ENCODE measurements around the gene CD200R1L. TPM values are rescaled to one million over a fixed set of nuclear protein-coding genes. Genes with fewer than 3 reads are reported as not detected.

The CD200R1L gene
- total RNA-seq, 4 donors from 2014 or later, result not detected

DNA sequence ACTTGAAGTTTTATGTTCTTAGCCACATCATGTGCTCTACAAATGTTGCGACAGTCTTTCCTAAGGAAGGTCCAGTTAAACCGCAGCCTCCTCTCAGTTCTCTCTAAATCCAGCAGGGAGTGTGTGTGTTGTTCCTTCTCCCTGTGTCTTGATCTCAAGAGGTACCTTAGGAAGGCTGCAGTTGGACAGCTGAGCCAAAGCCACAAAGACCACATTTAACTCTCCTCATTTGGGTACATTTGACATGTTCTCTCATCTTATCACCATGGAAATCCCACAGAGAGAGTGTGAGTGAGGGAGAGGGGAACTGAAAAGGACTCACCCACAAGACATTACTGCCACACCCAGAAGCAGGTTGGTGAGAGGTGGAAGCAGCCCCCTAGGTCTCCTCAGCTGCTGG lies 79.5 kb downstream of the CD200R1L start:
- Histone ChIP-seq H3K27me3 (no peaks in the 10 kb centered on the region), H3K27ac (no peak overlapping the region), H3K4me3 (no peak overlapping the region), H3K36me3 (no peaks in the 10 kb centered on the region), H3K9me3 (no peaks in the 10 kb centered on the region), H3K4me1 (no peaks in the 10 kb centered on the region)
- intact Hi-C loops (cut with DNase I; ENCODE audit: low total_unique reads), result no loop called here
- no peak for TF ChIP-seq POLR2AphosphoS5 (IDR thresholded peaks at IDR 0.05)
- no peak for TF ChIP-seq EP300 (IDR thresholded peaks at IDR 0.05; ENCODE audit: low read depth)
- no peak for TF ChIP-seq POLR2A (IDR thresholded peaks at IDR 0.05)
- no peak for TF ChIP-seq CTCF (IDR thresholded peaks at IDR 0.05)
- 73% methylated on average over 2 of the region's 2 CpGs; no CpG with 5 or more reads in 1 of the 2 donors for WGBS, 2 donors (ENCODE audit: low coverage in 1 of 2)
- in situ Hi-C loops (cut with MboI; ENCODE audit: low pct_ligation_motif_present in 1 of 4, low pct_unique_long_range_greater_than_20kb in 1 of 4, low sequenced_read_pairs in 3 of 4), result no loop called here
- no peak for DNase-seq

Other genes with a start within 250 kb of the CD200R1L start
- 10 to 100 TPM in 2 of 4 donors, 1 to 10 TPM in 2; 6.4 to 55.3 (median 18.4) TPM for gene CCDC80, start 205.7 kb downstream of the CD200R1L start, total RNA-seq
- gene CD200R1, start 128.2 kb upstream of the CD200R1L start, total RNA-seq, result 1 to 10 TPM in 1 of 4 donors, under 1 TPM in 1, not detected in 2; 0.68 to 1.1 TPM
- gene GTPBP8, start 144.1 kb upstream of the CD200R1L start, total RNA-seq, result 10 to 100 TPM in 2 of 4 donors, 1 to 10 TPM in 2; 6.7 to 46.7 (median 17.6) TPM

All from transverse colon (tissue), 4 donors.